ENCODE data around the gene TMEM139. TPM values are rescaled to one million over a fixed set of nuclear protein-coding genes. Genes with fewer than 3 reads are reported as not detected.
"Not testable (repeated sequence)": the region's sequence is repeated elsewhere in the genome, so short reads cannot be mapped to it uniquely, and the experiment has no call there.

Gene TMEM139
- total RNA-seq, 1 experiment from 2014 or later = not detected

GRCh38 chr7:143289421-143289820 is 4.7 kb downstream of the TMEM139 start:
- DNase-seq (ENCODE audit: low spot score) = no peak
- no TSS peak for BruUV-seq (replicated peaks)
- Histone ChIP-seq H3K36me3 (ENCODE audit: insufficient read depth, low read length, poor library complexity, severe bottlenecking) (peaks cover 33% of the 10 kb centered on the region), H3K4me1 (ENCODE audit: insufficient read depth, low read length, poor library complexity, severe bottlenecking) (peaks cover 19% of the 10 kb centered on the region), H3K27ac (ENCODE audit: low read depth, low read length, poor library complexity, severe bottlenecking) (peak overlapping the region; percentile 97), H3K27me3 (replicated peaks; ENCODE audit: insufficient read depth, low read depth, low read length, poor library complexity) (no peaks in the 10 kb centered on the region), H3K4me3 (ENCODE audit: low read depth, low read length, poor library complexity, severe bottlenecking) (peak overlapping the region; percentile 80), H3K9me3 (ENCODE audit: low read depth, low read length, poor library complexity, severe bottlenecking) (no peaks in the 10 kb centered on the region)
- ChIA-PET CTCF (no interaction called here), POLR2A (ENCODE audit: low non-redundant PET) (no interaction called here)
- TF ChIP-seq, protein P1, sequence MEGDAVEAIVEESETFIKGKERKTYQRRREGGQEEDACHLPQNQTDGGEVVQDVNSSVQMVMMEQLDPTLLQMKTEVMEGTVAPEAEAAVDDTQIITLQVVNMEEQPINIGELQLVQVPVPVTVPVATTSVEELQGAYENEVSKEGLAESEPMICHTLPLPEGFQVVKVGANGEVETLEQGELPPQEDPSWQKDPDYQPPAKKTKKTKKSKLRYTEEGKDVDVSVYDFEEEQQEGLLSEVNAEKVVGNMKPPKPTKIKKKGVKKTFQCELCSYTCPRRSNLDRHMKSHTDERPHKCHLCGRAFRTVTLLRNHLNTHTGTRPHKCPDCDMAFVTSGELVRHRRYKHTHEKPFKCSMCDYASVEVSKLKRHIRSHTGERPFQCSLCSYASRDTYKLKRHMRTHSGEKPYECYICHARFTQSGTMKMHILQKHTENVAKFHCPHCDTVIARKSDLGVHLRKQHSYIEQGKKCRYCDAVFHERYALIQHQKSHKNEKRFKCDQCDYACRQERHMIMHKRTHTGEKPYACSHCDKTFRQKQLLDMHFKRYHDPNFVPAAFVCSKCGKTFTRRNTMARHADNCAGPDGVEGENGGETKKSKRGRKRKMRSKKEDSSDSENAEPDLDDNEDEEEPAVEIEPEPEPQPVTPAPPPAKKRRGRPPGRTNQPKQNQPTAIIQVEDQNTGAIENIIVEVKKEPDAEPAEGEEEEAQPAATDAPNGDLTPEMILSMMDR (conservative IDR thresholded peaks at IDR 0.05; ENCODE audit: low read depth, low read length) = no peak
- no peak for TF ChIP-seq EZH2 (IDR thresholded peaks at IDR 0.05; ENCODE audit: borderline replicate concordance, low read depth, low read length, poor library complexity, severe bottlenecking)
- intact Hi-C loops (cut with micrococcal nuclease; ENCODE audit: unreplicated experiment) = no loop called here

- Histone ChIP-seq H3K4me3 (ENCODE audit: low read depth, low read length, poor library complexity, severe bottlenecking) (peak overlapping the region; percentile 80), H3K4me1 (ENCODE audit: insufficient read depth, low read length, poor library complexity, severe bottlenecking) (peaks cover 23% of the 10 kb centered on the region), H3K36me3 (ENCODE audit: insufficient read depth, low read length, poor library complexity, severe bottlenecking) (peaks cover 38% of the 10 kb centered on the region)
- H3K27me3 ChIP-seq (replicated peaks; ENCODE audit: insufficient read depth, low read depth, low read length, poor library complexity); H3K27ac ChIP-seq (ENCODE audit: low read depth, low read length, poor library complexity, severe bottlenecking); CTCF ChIA-PET; intact Hi-C loops (cut with micrococcal nuclease; ENCODE audit: unreplicated experiment); DNase-seq (ENCODE audit: low spot score); POLR2A ChIA-PET (ENCODE audit: low non-redundant PET); H3K9me3 ChIP-seq (ENCODE audit: low read depth, low read length, poor library complexity, severe bottlenecking); BruUV-seq (replicated peaks): not testable (repeated sequence)
These were observed 5.1 kb downstream of the TMEM139 start for GRCh38 chr7:143289888-143290287.

DNA sequence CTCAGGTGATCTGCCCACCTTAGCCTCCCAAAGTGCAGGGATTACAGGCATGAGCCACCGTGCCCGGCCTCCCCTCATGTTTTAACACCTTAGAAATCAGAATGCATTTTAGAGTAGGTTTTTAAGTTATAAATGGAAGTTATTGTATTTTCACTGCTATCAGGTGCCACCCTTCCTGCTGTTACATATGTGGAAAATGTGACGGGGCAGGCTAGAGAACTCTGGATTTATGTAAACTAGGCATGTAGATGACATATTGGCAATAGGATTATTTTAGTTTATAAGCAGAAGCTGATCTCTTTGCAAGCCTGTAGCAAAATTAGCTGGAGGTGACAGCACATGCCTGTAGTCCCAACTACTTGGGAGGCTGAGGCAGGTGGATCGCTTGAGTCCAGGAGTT is 5.5 kb downstream of the TMEM139 start:
- Histone ChIP-seq H3K27ac (ENCODE audit: low read depth, low read length, poor library complexity, severe bottlenecking) (no peak overlapping the region), H3K4me1 (ENCODE audit: insufficient read depth, low read length, poor library complexity, severe bottlenecking) (peaks cover 27% of the 10 kb centered on the region), H3K36me3 (ENCODE audit: insufficient read depth, low read length, poor library complexity, severe bottlenecking) (peaks cover 42% of the 10 kb centered on the region), H3K9me3 (ENCODE audit: low read depth, low read length, poor library complexity, severe bottlenecking) (no peaks in the 10 kb centered on the region), H3K4me3 (ENCODE audit: low read depth, low read length, poor library complexity, severe bottlenecking) (peak overlapping the region; percentile 80), H3K27me3 (replicated peaks; ENCODE audit: insufficient read depth, low read depth, low read length, poor library complexity) (no peaks in the 10 kb centered on the region)
- no TSS peak for BruUV-seq (replicated peaks)
- CTCF ChIA-PET = no interaction called here
- DNase-seq (ENCODE audit: low spot score) = no peak
- TF ChIP-seq, protein P1 (conservative IDR thresholded peaks at IDR 0.05; ENCODE audit: low read depth, low read length) = no peak
- TF ChIP-seq EZH2 (IDR thresholded peaks at IDR 0.05; ENCODE audit: borderline replicate concordance, low read depth, low read length, poor library complexity, severe bottlenecking) = no peak
- POLR2A ChIA-PET (ENCODE audit: low non-redundant PET) = interaction anchor here (0.6 kb wide), 1 partner anchor 85 kb away, joined by 3 read pairs; no protein-coding TSS in a partner anchor
- intact Hi-C loops (cut with micrococcal nuclease; ENCODE audit: unreplicated experiment) = no loop called here

GRCh38 chr7:143292876-143293275 is 8.1 kb downstream of the TMEM139 start:
- no peak overlapping the region for H3K27ac ChIP-seq (ENCODE audit: low read depth, low read length, poor library complexity, severe bottlenecking)
- H3K36me3 ChIP-seq (ENCODE audit: insufficient read depth, low read length, poor library complexity, severe bottlenecking) = peaks cover 50% of the 10 kb centered on the region
- TF ChIP-seq EZH2 (IDR thresholded peaks at IDR 0.05; ENCODE audit: borderline replicate concordance, low read depth, low read length, poor library complexity, severe bottlenecking) = no peak
- TF ChIP-seq, protein P1 (conservative IDR thresholded peaks at IDR 0.05; ENCODE audit: low read depth, low read length) = no peak
- POLR2A ChIA-PET (ENCODE audit: low non-redundant PET) = no interaction called here
- CTCF ChIA-PET = no interaction called here
- intact Hi-C loops (cut with micrococcal nuclease; ENCODE audit: unreplicated experiment) = no loop called here
- BruUV-seq (replicated peaks) = no TSS peak
- DNase-seq (ENCODE audit: low spot score) = no peak
- H3K27me3 ChIP-seq (replicated peaks; ENCODE audit: insufficient read depth, low read depth, low read length, poor library complexity) = no peaks in the 10 kb centered on the region
- peaks cover 49% of the 10 kb centered on the region for H3K4me1 ChIP-seq (ENCODE audit: insufficient read depth, low read length, poor library complexity, severe bottlenecking)
- no peaks in the 10 kb centered on the region for H3K9me3 ChIP-seq (ENCODE audit: low read depth, low read length, poor library complexity, severe bottlenecking)
- H3K4me3 ChIP-seq (ENCODE audit: low read depth, low read length, poor library complexity, severe bottlenecking) = no peak overlapping the region

Data from A673 (cell line).